Right lobe of liver (tissue), 6 donors: ENCODE data around the gene P4HA2. TPM values are rescaled to one million over a fixed set of nuclear protein-coding genes. Genes with fewer than 3 reads are reported as not detected.

Experiments used
- ATAC-seq, 4 donors: fragments of 200-7000 bp; cut with Tn5 transposase; one replicate each; pipeline ENCODE4 v1.9.1; 2020; ENCODE audit warnings: mild to moderate bottlenecking in 4 of 4, moderate library complexity in 4 of 4
- DNase-seq, 3 donors: peaks; one replicate each; pipeline ENCODE4 v3.0.0-alpha.2; 2020
- H3K27ac ChIP-seq, 3 donors: fragments of 200-600 bp; one replicate each; pipeline ENCODE4 v1.8.0; 2022
- H3K27me3 ChIP-seq, 2 donors: fragments of 200-600 bp; one replicate each; pipeline ENCODE4 v1.8.0; 2022
- H3K36me3 ChIP-seq, 4 donors: fragments of 200-600 bp; sonication (generic) in 1 of 4; one replicate each; pipeline versions ENCODE4 v1.5.1 to v1.8.0; 2017 to 2022; ENCODE audit warnings: control low read depth in 1 of 4
- H3K4me1 ChIP-seq, 4 donors: fragments of 200-600 bp; sonication (generic) in 1 of 4; one replicate each; pipeline versions ENCODE4 v1.5.1 to v1.8.0; 2017 to 2022; ENCODE audit warnings: control low read depth in 1 of 4
- H3K4me3 ChIP-seq, 3 donors: fragments of 200-600 bp; one replicate each; pipeline ENCODE4 v1.8.0; 2022
- H3K9me3 ChIP-seq, 4 donors: fragments of 200-600 bp; sonication (generic) in 1 of 4; one replicate each; pipeline versions ENCODE4 v1.5.1 to v1.8.0; 2017 to 2022; ENCODE audit warnings: control low read depth in 1 of 4
- CTCF ChIP-seq, 4 donors: fragments of 200-600 bp in 3 of 4; fragments of 450-650 bp in 1 of 4; IDR thresholded peaks; one replicate each; pipeline versions ENCODE4 v1.5.1 to v1.8.0; 2016 to 2022; ENCODE audit warnings: antibody characterized with exemption in 4 of 4, mild to moderate bottlenecking in 2 of 4
- POLR2A ChIP-seq: fragments of 450-650 bp; IDR thresholded peaks from one replicate; pipeline ENCODE4 v1.6.1; 2017; ENCODE audit warnings: antibody characterized with exemption, mild to moderate bottlenecking
- WGBS: methylation state at CpG from one replicate; pipeline ENCODE4 v1.1.6; 2018; ENCODE audit warnings: low coverage, low lambda C conversion rate; ENCODE audit not compliant: insufficient coverage; ENCODE audit errors: missing lambda C conversion rate; 5-methylcytosine and 5-hydroxymethylcytosine counted together
- intact Hi-C, 2 donors: fragments of 100-400 bp; cut with DNase I; formaldehyde crosslinking; loops; one replicate each; pipeline versions ENCODE4 v1.11.2 to v1.14.1; 2022
- total RNA-seq, 6 experiments: library from RNA; depleted of rRNA in 2 of 6; stranded (reverse); fragments of >200 nt in 2 of 6; fragmentation: NEBNext Ultra II Directional in 3 of 6; extraction: Animal tissue kit (Norgen Biotek cat#: 25700) in 3 of 6; gene quantifications; one replicate each; pipeline versions ENCODE4 v1.1.0 to v1.2.4, GENCODE V29; 2016 to 2023
- donor health status: DM: no; HTN: yes; CAD: no.
- donor health status: DM: no; HTN: no; CAD: no.
- donor health status: DM: no; HTN: no; CAD: no.
- donor health status: DM: no; HTN: yes; CAD: no.
- donor health status: DM: no; HTN: yes; CAD: no.

The P4HA2 gene
- total RNA-seq, 6 experiments from 2014 or later, result 11.5 to 23.2 (median 16.5) TPM

GRCh38 chr5:132246806-132247205 is 19.2 kb upstream of the P4HA2 start:
- ATAC-seq (no peak), DNase-seq (no peak)
- Histone ChIP-seq H3K27me3 (no peaks in the 10 kb centered on the region), H3K27ac (no peak overlapping the region), H3K9me3 (no peaks in the 10 kb centered on the region), H3K36me3 (no peaks in the 10 kb centered on the region), H3K4me3 (no peak overlapping the region), H3K4me1 (no peaks in the 10 kb centered on the region)
- intact Hi-C loops, result no loop called here
- TF ChIP-seq CTCF (IDR thresholded peaks at IDR 0.05) (no peak), POLR2A (no peak)

- H3K9me3 ChIP-seq, result no peaks in the 10 kb centered on the region
- TF ChIP-seq POLR2A (no peak), CTCF (IDR thresholded peaks at IDR 0.05) (no peak)
- no peaks in the 10 kb centered on the region for H3K4me1 ChIP-seq
- WGBS, result 40% methylated on average over 1 of the region's 1 CpG
- no peaks in the 10 kb centered on the region for H3K27me3 ChIP-seq
- no peaks in the 10 kb centered on the region for H3K36me3 ChIP-seq
- DNase-seq (no peak), ATAC-seq (no peak)
- no peak overlapping the region for H3K27ac ChIP-seq
- intact Hi-C loops, result no loop called here
- no peak overlapping the region for H3K4me3 ChIP-seq
Measured at GRCh38 chr5:132245593-132245992, 17.9 kb upstream of the P4HA2 start.

GRCh38 chr5:132243366-132243977 is 15.8 kb upstream of the P4HA2 start:
- Histone ChIP-seq H3K27ac (no peak overlapping the region), H3K36me3 (no peaks in the 10 kb centered on the region), H3K4me3 (no peak overlapping the region), H3K4me1 (no peaks in the 10 kb centered on the region), H3K9me3 (no peaks in the 10 kb centered on the region), H3K27me3 (no peaks in the 10 kb centered on the region)
- no peak for DNase-seq
- TF ChIP-seq CTCF (IDR thresholded peaks at IDR 0.05) (no peak), POLR2A (no peak)
- no peak for ATAC-seq
- intact Hi-C loops, result no loop called here
- 70% methylated on average over 2 of the region's 3 CpGs for WGBS

GRCh38 chr5:132239776-132240175 is 12.1 kb upstream of the P4HA2 start:
- DNase-seq (no peak), ATAC-seq (no peak)
- Histone ChIP-seq H3K4me1 (peaks cover 0 to 11% (median 0%) of the 10 kb centered on the region in 4 donors), H3K9me3 (no peaks in the 10 kb centered on the region), H3K27ac (no peak overlapping the region), H3K4me3 (no peak overlapping the region), H3K27me3 (no peaks in the 10 kb centered on the region), H3K36me3 (no peaks in the 10 kb centered on the region)
- TF ChIP-seq CTCF (IDR thresholded peaks at IDR 0.05) (no peak), POLR2A (no peak)
- intact Hi-C loops, result no loop called here
